Right cardiac atrium (tissue), 5 donors: ENCODE data around the gene NT5DC1. TPM values are rescaled to one million over a fixed set of nuclear protein-coding genes. Genes with fewer than 3 reads are reported as not detected.

ENCODE experiments used
- ATAC-seq, 2 donors: fragments of 200-7000 bp; cut with Tn5 transposase; one replicate each; pipeline versions ENCODE4 v1.8.0 to v1.9.1; 2020; ENCODE audit warnings: moderate library complexity in 2 of 2, mild to moderate bottlenecking in 1 of 2
- DNase-seq, 3 donors: peaks; one replicate each; pipeline ENCODE4 v3.0.0-alpha.2; 2020
- H3K27ac ChIP-seq: one replicate; pipeline ENCODE4 v1.5.1; 2013; ENCODE audit warnings: mild to moderate bottlenecking, low read length, control low read depth, moderate library complexity
- H3K27me3 ChIP-seq: one replicate; pipeline ENCODE4 v1.6.1; 2013; ENCODE audit not compliant: control insufficient read depth, insufficient read depth
- H3K4me1 ChIP-seq: one replicate; pipeline ENCODE4 v1.6.1; 2013; ENCODE audit warnings: low read length; ENCODE audit not compliant: control insufficient read depth, insufficient read depth
- H3K4me3 ChIP-seq: one replicate; pipeline ENCODE4 v1.5.1; 2013; ENCODE audit warnings: low read length, control low read depth
- H3K9me3 ChIP-seq: one replicate; pipeline ENCODE4 v1.6.1; 2013; ENCODE audit warnings: low read length; ENCODE audit not compliant: control insufficient read depth
- WGBS: extraction: QIAGEN DNeasy Blood & Tissue Kit; methylation state at CpG from one replicate; pipeline ENCODE4 v1.1.7; 2013; 5-methylcytosine and 5-hydroxymethylcytosine counted together
- intact Hi-C, 4 donors: fragments of 100-400 bp; cut with DNase I; formaldehyde crosslinking; loops; one replicate each; pipeline versions ENCODE4 v1.11.0 to v1.14.0; 2022 to 2023
- polyA plus RNA-seq: library from polyadenylated mRNA; stranded (reverse); fragments of 200-250 nt; gene quantifications from one replicate; pipeline ENCODE4 v1.2.3, GENCODE V29; 2013
- total RNA-seq, 4 donors: library from RNA; stranded (reverse); fragmentation: NEBNext Ultra II Directional; extraction: Animal tissue kit (Norgen Biotek cat#: 25700); gene quantifications; one replicate each; pipeline ENCODE4 v1.2.1, GENCODE V29; 2021
- donor health status: healthy with polysubstance abuse.
- donor health status: DM: no; HTN: yes; CAD: no.
- donor health status: DM: no; HTN: no; CAD: no.
- donor health status: DM: no; HTN: yes; CAD: no; lungs with severe emphysema.
- donor health status: DM: yes; HTN: yes; CAD: no.

NT5DC1 gene
- total and polyA plus RNA-seq, 5 donors: 10.2 to 61.7 (median 51.6) TPM

DNA sequence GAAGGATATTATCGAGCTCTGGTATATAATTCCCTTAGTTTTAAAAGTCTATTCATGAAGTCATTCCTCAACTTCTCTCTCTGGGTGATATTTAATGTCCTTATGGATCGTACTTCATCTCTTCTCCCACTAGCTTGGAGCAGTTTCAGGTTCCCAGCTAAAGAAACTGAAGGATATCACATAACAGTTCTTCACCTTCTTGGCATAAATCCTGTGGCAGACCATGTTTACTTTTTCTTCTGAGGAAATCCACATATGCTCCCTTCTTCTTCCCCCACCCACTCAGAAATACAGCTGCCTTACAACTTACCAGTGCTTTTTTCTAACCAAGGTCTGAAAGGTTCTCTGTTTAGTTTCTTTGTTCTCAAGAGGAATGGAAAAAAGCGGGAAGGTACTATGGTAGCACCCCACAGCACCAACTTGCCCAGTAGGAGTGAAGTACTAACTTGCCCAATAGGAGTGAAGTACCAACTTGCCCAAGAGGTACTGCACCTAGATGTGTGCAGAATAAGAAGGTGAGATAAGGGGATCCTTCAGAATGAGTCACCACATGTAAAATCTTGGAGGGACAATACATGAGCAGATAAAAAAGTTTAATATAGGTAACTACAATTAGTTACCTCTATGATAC is 100.1 kb downstream of the NT5DC1 start:
- H3K27ac ChIP-seq: no peak overlapping the region
- H3K27me3 ChIP-seq: no peaks in the 10 kb centered on the region
- H3K4me3 ChIP-seq: no peak overlapping the region
- WGBS: 89% methylated on average over 3 of the region's 3 CpGs
- intact Hi-C loops: no loop called here
- no peak for ATAC-seq
- peaks cover 1% of the 10 kb centered on the region for H3K4me1 ChIP-seq
- no peak for DNase-seq
- no peaks in the 10 kb centered on the region for H3K9me3 ChIP-seq

GRCh38 chr6:116201538-116201937 is 100.9 kb downstream of the NT5DC1 start:
- ATAC-seq: no peak

GRCh38 chr6:116205281-116205680 is 104.6 kb downstream of the NT5DC1 start:
- no peak for ATAC-seq
- intact Hi-C loops: no loop called here
- WGBS: 52% methylated on average over 2 of the region's 2 CpGs

More at GRCh38 chr6:116201538-116201937, 100.9 kb downstream of the NT5DC1 start:
- Histone ChIP-seq H3K4me1 (peaks cover 1% of the 10 kb centered on the region), H3K27me3 (no peaks in the 10 kb centered on the region), H3K4me3 (no peak overlapping the region), H3K9me3 (no peaks in the 10 kb centered on the region), H3K27ac (no peak overlapping the region)
- no peak for DNase-seq
- WGBS: 86% methylated on average over 2 of the region's 2 CpGs
- intact Hi-C loops: no loop called here

DNA sequence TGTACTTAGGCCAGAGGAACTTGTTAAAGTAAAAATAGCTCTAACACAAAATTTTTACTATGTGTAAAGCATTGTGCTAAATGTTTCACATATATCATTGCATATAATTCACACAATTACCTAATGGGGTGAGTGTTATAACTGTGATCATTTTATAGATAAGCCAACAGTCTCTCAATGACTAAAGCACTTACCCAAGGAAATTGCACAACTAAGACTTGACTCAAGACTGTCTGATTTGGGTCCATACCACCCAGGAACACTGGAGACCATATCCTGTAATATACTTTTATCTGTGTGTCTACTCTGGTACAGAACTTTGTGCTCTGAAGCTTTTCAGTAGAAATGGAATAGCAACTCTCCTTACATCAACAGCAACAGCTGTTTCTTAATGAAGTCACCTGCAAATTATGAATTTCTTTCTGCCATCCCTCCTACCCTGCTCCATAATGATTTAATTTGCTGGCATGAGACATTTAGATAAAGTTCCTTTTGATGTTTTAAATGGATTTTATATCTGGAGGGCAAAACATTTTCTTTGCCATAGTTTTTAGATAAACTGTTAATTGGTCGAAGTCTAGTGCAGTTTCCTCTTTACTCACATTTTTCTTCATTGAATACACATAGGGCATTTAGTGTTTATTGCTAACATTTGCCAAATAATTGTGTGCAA is 105.7 kb downstream of the NT5DC1 start:
- peaks cover 4% of the 10 kb centered on the region for H3K4me1 ChIP-seq
- H3K27me3 ChIP-seq: no peaks in the 10 kb centered on the region
- H3K27ac ChIP-seq: no peak overlapping the region
- H3K9me3 ChIP-seq: no peaks in the 10 kb centered on the region
- WGBS: 93% methylated on average over 1 of the region's 1 CpG
- ATAC-seq (no peak), DNase-seq (no peak)
- intact Hi-C loops: no loop called here
- H3K4me3 ChIP-seq: no peak overlapping the region

More at GRCh38 chr6:116205281-116205680, 104.6 kb downstream of the NT5DC1 start:
- no peaks in the 10 kb centered on the region for H3K9me3 ChIP-seq
- no peak overlapping the region for H3K27ac ChIP-seq
- H3K4me1 ChIP-seq: peaks cover 1% of the 10 kb centered on the region
- H3K4me3 ChIP-seq: no peak overlapping the region
- no peak for DNase-seq
- no peaks in the 10 kb centered on the region for H3K27me3 ChIP-seq

GRCh38 chr6:116208056-116208785 is 107.6 kb downstream of the NT5DC1 start:
- Histone ChIP-seq H3K4me1 (peaks cover 4% of the 10 kb centered on the region), H3K27ac (no peak overlapping the region), H3K4me3 (no peak overlapping the region), H3K27me3 (no peaks in the 10 kb centered on the region), H3K9me3 (no peaks in the 10 kb centered on the region)
- ATAC-seq: no peak
- DNase-seq: no peak
- WGBS: 77% methylated on average over 4 of the region's 4 CpGs
- intact Hi-C loops: no loop called here

DNA sequence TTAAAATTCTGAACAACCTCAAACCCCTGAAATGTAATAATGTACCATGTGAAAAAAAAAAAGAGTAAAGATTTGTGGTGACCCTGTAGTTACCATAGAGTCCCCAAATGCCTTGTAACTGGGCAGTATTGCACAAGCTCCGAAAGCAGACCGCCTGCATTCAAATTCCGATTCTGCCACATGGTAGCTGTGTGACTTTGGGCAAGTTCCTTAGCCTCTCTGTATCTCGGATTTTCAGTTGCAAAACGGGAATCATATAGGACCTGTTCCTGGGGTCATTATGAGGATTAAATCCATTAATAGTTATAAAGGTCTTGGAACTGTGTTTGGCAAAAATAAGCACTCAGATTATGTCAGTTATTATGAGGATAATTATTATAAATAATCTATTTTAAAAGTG is 109.7 kb downstream of the NT5DC1 start:
- Histone ChIP-seq H3K4me1 (peaks cover 3% of the 10 kb centered on the region), H3K9me3 (no peaks in the 10 kb centered on the region), H3K4me3 (no peak overlapping the region), H3K27ac (no peak overlapping the region), H3K27me3 (no peaks in the 10 kb centered on the region)
- DNase-seq (no peak), ATAC-seq (no peak)
- intact Hi-C loops: no loop called here
- 91% methylated on average over 5 of the region's 5 CpGs for WGBS

DNA sequence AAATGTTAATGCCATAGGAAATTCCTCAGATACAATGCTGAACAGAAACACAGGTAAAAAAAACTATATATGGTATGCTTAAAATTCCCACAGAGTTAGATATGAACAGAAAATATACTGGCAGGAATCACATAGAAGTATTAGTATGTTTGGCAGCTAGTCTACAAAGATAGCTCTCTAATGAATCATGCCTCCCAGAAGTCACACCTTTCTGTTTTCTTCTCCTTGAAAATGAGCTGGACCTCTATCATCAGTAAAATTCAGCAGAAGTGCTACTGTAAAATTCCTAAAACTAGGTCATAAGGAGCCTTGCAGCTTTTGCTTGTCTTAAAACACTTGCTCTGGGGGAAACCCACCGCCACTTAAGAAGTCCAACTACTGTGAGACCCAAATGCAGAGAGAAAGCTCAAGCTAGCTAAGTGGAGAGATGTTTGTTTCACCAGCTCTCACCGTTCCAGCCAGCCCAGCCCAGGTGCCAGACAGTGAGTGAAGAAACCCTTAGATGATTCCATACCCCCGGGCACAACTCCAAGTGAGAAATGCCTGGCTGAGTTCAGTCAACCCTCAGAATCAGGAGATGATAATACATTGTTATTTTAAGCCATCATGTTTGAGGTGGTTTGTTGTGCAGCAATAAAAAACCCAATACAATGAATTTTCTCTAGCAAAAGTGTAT is 110.2 kb downstream of the NT5DC1 start:
- Histone ChIP-seq H3K27me3 (no peaks in the 10 kb centered on the region), H3K4me3 (no peak overlapping the region), H3K27ac (peak overlapping the region; percentile 68), H3K9me3 (no peaks in the 10 kb centered on the region), H3K4me1 (peaks cover 3% of the 10 kb centered on the region)
- intact Hi-C loops: no loop called here
- ATAC-seq: peak; percentile 70 to 83
- 44% methylated on average over 3 of the region's 3 CpGs for WGBS
- peak; percentile 49 to 65 (median 55) for DNase-seq

GRCh38 chr6:116214681-116215080 is 114.0 kb downstream of the NT5DC1 start:
- no peaks in the 10 kb centered on the region for H3K9me3 ChIP-seq
- no peaks in the 10 kb centered on the region for H3K27me3 ChIP-seq
- intact Hi-C loops: loop anchor here in 1 of 4 donors (5.0 kb wide), 1 partner anchor 48 kb away; no protein-coding TSS in a partner anchor
- H3K4me1 ChIP-seq: peaks cover 3% of the 10 kb centered on the region
- DNase-seq: no peak
- 84% methylated on average over 1 of the region's 1 CpG for WGBS
- H3K27ac ChIP-seq: no peak overlapping the region
- no peak overlapping the region for H3K4me3 ChIP-seq
- ATAC-seq: no peak

- 86% methylated on average over 5 of the region's 5 CpGs for WGBS
- no peak overlapping the region for H3K27ac ChIP-seq
- no peak overlapping the region for H3K4me3 ChIP-seq
- peaks cover 5% of the 10 kb centered on the region for H3K4me1 ChIP-seq
- H3K9me3 ChIP-seq: no peaks in the 10 kb centered on the region
- H3K27me3 ChIP-seq: no peaks in the 10 kb centered on the region
- no peak for DNase-seq
- ATAC-seq: no peak
- intact Hi-C loops: loop anchor here in 1 of 4 donors (5.0 kb wide), 1 partner anchor 47 kb away; no protein-coding TSS in a partner anchor
These were observed 114.8 kb downstream of the NT5DC1 start for GRCh38 chr6:116215414-116215813.

GRCh38 chr6:116217069-116217468 is 116.4 kb downstream of the NT5DC1 start:
- WGBS: 3% methylated on average over 1 of the region's 1 CpG
- no peak overlapping the region for H3K27ac ChIP-seq
- DNase-seq (no peak), ATAC-seq (peak; percentile 55 to 61)
- peaks cover 3% of the 10 kb centered on the region for H3K4me1 ChIP-seq
- intact Hi-C loops: loop anchor here in 1 of 4 donors (5.0 kb wide), 1 partner anchor 45 kb away; no protein-coding TSS in a partner anchor
- H3K4me3 ChIP-seq: no peak overlapping the region
- no peaks in the 10 kb centered on the region for H3K9me3 ChIP-seq
- H3K27me3 ChIP-seq: no peaks in the 10 kb centered on the region
